ENCODE measurements around the gene MTERF1. TPM values are rescaled to one million over a fixed set of nuclear protein-coding genes. Genes with fewer than 3 reads are reported as not detected.

The MTERF1 gene
- polyA plus RNA-seq, 3 donors = 3.6 to 4.6 (median 4.0) TPM

DNA sequence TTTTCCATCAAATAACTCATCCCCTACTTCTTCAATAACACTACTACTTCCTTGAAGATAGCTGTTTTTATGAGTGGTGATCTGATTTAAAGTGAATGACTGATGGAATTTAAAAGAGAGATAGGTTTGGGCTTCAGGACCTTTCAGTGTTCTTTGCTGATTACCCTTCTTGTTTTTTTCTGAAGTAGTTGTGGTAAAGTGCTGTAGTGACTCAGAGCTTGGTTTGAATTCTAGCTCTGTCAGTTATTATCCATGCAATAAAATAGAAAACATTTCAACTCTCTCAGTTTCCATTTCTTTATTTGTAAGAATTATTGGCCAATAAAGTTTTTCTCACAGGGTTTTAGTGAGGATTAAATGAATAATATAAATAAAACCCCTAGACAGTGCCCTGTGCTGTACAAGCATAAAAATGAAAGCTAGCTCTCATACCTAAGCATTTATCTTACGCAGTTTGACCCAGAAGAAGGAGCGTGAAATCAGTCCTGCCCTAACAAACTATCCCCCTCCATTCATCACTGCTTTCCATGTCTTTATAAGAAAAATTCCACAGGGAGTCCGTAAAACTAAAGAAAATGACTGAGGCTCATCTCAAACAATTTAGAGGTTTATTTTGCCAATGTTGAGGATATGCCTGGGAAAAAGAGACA, 35.0 kb upstream of the MTERF1 start:
- no peak overlapping the region for H3K27ac ChIP-seq (ENCODE audit: low read depth in 1 of 2, low read length in 2 of 2)
- whole genome bisulfite sequencing (ENCODE audit: insufficient coverage) = 100% methylated on average over 2 of the region's 3 CpGs
- no peak overlapping the region for H3K9ac ChIP-seq (ENCODE audit: insufficient read depth, low read length, poor library complexity, severe bottlenecking)
- H2AFZ ChIP-seq (ENCODE audit: insufficient read depth, low read depth, low read length, poor library complexity, severe bottlenecking) = no peak overlapping the region
- no peaks in the 10 kb centered on the region for H3K9me3 ChIP-seq (replicated peaks in 1 of 2; ENCODE audit: control insufficient read depth in 1 of 2, insufficient read depth in 1 of 2, low read length in 2 of 2)
- no peaks in the 10 kb centered on the region for H3K36me3 Mint-ChIP-seq
- H3K9me3 Mint-ChIP-seq = peaks cover 0 to 3% (median 0%) of the 10 kb centered on the region in 7 donors
- intact Hi-C loops (cut with micrococcal nuclease) = no loop called here
- no peak overlapping the region for H3K4me3 ChIP-seq (replicated peaks in 1 of 3; ENCODE audit: low read depth in 2 of 3, low read length in 3 of 3)
- no peaks in the 10 kb centered on the region for H3K4me1 ChIP-seq (ENCODE audit: control insufficient read depth in 1 of 2, insufficient read depth in 2 of 2, low read length in 2 of 2)
- no peak overlapping the region for H3K4me3 Mint-ChIP-seq
- H3K79me2 ChIP-seq (ENCODE audit: insufficient read depth, low read length) = no peaks in the 10 kb centered on the region
- H3K27me3 ChIP-seq (ENCODE audit: control insufficient read depth in 2 of 2, insufficient read depth in 2 of 2, low read length in 2 of 2) = no peaks in the 10 kb centered on the region
- DNase-seq = no peak
- no peaks in the 10 kb centered on the region for H3K4me1 Mint-ChIP-seq
- no peaks in the 10 kb centered on the region for H3K36me3 ChIP-seq (replicated peaks in 1 of 2; ENCODE audit: control insufficient read depth in 1 of 2, insufficient read depth in 2 of 2, low read length in 2 of 2)
- no peaks in the 10 kb centered on the region for H4K20me1 ChIP-seq (ENCODE audit: insufficient read depth, low read length)
- no peak for TF ChIP-seq CTCF (IDR thresholded peaks at IDR 0.05)
- H3K27me3 Mint-ChIP-seq (ENCODE audit: low read depth in 3 of 3) = peaks cover 0 to 2% (median 0%) of the 10 kb centered on the region in 3 donors
- H3K4me2 ChIP-seq (replicated peaks; ENCODE audit: extremely low read depth, low read length, poor library complexity, severe bottlenecking) = no peak overlapping the region
- H3K27ac Mint-ChIP-seq = no peak overlapping the region

- H3K4me3 Mint-ChIP-seq = no peak overlapping the region
- H3K27me3 ChIP-seq (ENCODE audit: control insufficient read depth in 2 of 2, insufficient read depth in 2 of 2, low read length in 2 of 2) = no peaks in the 10 kb centered on the region
- peak overlapping the region in 1 of 7 donors; percentile 4 for H3K27ac Mint-ChIP-seq
- H3K9me3 Mint-ChIP-seq = peaks cover 0 to 8% (median 0%) of the 10 kb centered on the region in 7 donors
- H3K27me3 Mint-ChIP-seq (ENCODE audit: low read depth in 3 of 3) = peaks cover 0 to 2% (median 0%) of the 10 kb centered on the region in 3 donors
- H3K4me2 ChIP-seq (replicated peaks; ENCODE audit: extremely low read depth, low read length, poor library complexity, severe bottlenecking) = no peak overlapping the region
- TF ChIP-seq CTCF (IDR thresholded peaks at IDR 0.05) = no peak
- no peak overlapping the region for H3K27ac ChIP-seq (ENCODE audit: low read depth in 1 of 2, low read length in 2 of 2)
- 100% methylated on average over 1 of the region's 2 CpGs for WGBS (ENCODE audit: insufficient coverage)
- no peak for DNase-seq
- H3K9ac ChIP-seq (ENCODE audit: insufficient read depth, low read length, poor library complexity, severe bottlenecking) = no peak overlapping the region
- no peaks in the 10 kb centered on the region for H4K20me1 ChIP-seq (ENCODE audit: insufficient read depth, low read length)
- no peaks in the 10 kb centered on the region for H3K36me3 Mint-ChIP-seq
- intact Hi-C loops (cut with micrococcal nuclease) = no loop called here
- no peaks in the 10 kb centered on the region for H3K79me2 ChIP-seq (ENCODE audit: insufficient read depth, low read length)
- no peaks in the 10 kb centered on the region for H3K9me3 ChIP-seq (replicated peaks in 1 of 2; ENCODE audit: control insufficient read depth in 1 of 2, insufficient read depth in 1 of 2, low read length in 2 of 2)
- H3K4me1 Mint-ChIP-seq = peaks cover 6% of the 10 kb centered on the region
- H3K4me3 ChIP-seq (replicated peaks in 1 of 3; ENCODE audit: low read depth in 2 of 3, low read length in 3 of 3) = no peak overlapping the region
- H2AFZ ChIP-seq (ENCODE audit: insufficient read depth, low read depth, low read length, poor library complexity, severe bottlenecking) = no peak overlapping the region
- peaks cover 0 to 6% of the 10 kb centered on the region in 2 donors for H3K4me1 ChIP-seq (ENCODE audit: control insufficient read depth in 1 of 2, insufficient read depth in 2 of 2, low read length in 2 of 2)
- H3K36me3 ChIP-seq (replicated peaks in 1 of 2; ENCODE audit: control insufficient read depth in 1 of 2, insufficient read depth in 2 of 2, low read length in 2 of 2) = no peaks in the 10 kb centered on the region
These were observed 33.1 kb upstream of the MTERF1 start for GRCh38 chr7:91913612-91914011.
